CD14-positive monocyte (primary cell): ENCODE results near the gene ADD2. TPM values are rescaled to one million over a fixed set of nuclear protein-coding genes. Genes with fewer than 3 reads are reported as not detected.

ENCODE experiments used
- DNase-seq, 3 donors: peaks; one replicate each; pipeline ENCODE4 v3.0.0-alpha.2; 2011 to 2022
- H2AFZ ChIP-seq: 2 replicates; pipeline ENCODE4 v1.6.0; 2012; ENCODE audit warnings: mild to moderate bottlenecking, low read depth, low read length, inconsistent platforms; ENCODE audit not compliant: insufficient read depth, poor library complexity, severe bottlenecking
- H3K27ac ChIP-seq, 2 donors: 1 replicate in 1 of 2; 2 replicates in 1 of 2; pipeline ENCODE4 v1.5.1; 2012 to 2013; ENCODE audit warnings: low read length in 2 of 2, control low read depth in 1 of 2, inconsistent platforms in 1 of 2, low read depth in 1 of 2, mild to moderate bottlenecking in 1 of 2
- H3K27me3 ChIP-seq, 2 donors: one replicate each; pipeline versions ENCODE4 v1.6.0 to v1.6.1; 2011 to 2013; ENCODE audit warnings: low read length in 2 of 2; ENCODE audit not compliant: control insufficient read depth in 2 of 2, insufficient read depth in 2 of 2
- H3K36me3 ChIP-seq, 2 donors: replicated peaks in 1 of 2; 1 replicate in 1 of 2; 2 replicates in 1 of 2; pipeline versions ENCODE4 v1.5.1 to v1.6.1; 2012 to 2013; ENCODE audit warnings: low read length in 2 of 2, control low read depth in 1 of 2, inconsistent platforms in 1 of 2, mild to moderate bottlenecking in 1 of 2; ENCODE audit not compliant: insufficient read depth in 2 of 2, control insufficient read depth in 1 of 2
- H3K4me1 ChIP-seq, 2 donors: 1 replicate in 1 of 2; 2 replicates in 1 of 2; pipeline versions ENCODE4 v1.5.1 to v1.6.1; 2012 to 2013; ENCODE audit warnings: low read length in 2 of 2, control low read depth in 1 of 2, inconsistent platforms in 1 of 2, mild to moderate bottlenecking in 1 of 2, moderate library complexity in 1 of 2; ENCODE audit not compliant: insufficient read depth in 2 of 2, control insufficient read depth in 1 of 2
- H3K4me2 ChIP-seq: replicated peaks from 2 replicates; pipeline ENCODE3; 2012; ENCODE audit warnings: low read length, moderate library complexity, mild to moderate bottlenecking; ENCODE audit not compliant: poor library complexity, severe bottlenecking; ENCODE audit errors: extremely low read depth
- H3K4me3 ChIP-seq, 3 experiments: fragments of 200-600 bp in 1 of 3; sonication (generic) in 1 of 3; replicated peaks in 1 of 3; 1 replicate in 2 of 3; 2 replicates in 1 of 3; pipeline ENCODE4 v1.5.1; 2011 to 2013; ENCODE audit warnings: low read length in 3 of 3, mild to moderate bottlenecking in 3 of 3, control low read depth in 2 of 3, low read depth in 2 of 3, inconsistent platforms in 1 of 3, moderate library complexity in 1 of 3
- H3K79me2 ChIP-seq: 2 replicates; pipeline ENCODE4 v1.6.0; 2012; ENCODE audit warnings: mild to moderate bottlenecking, control low read depth, inconsistent platforms, low read length, moderate library complexity; ENCODE audit not compliant: insufficient read depth
- H3K9ac ChIP-seq: 2 replicates; pipeline ENCODE4 v1.6.0; 2017; ENCODE audit warnings: low read length, mild to moderate bottlenecking; ENCODE audit not compliant: insufficient read depth, poor library complexity, severe bottlenecking
- H3K9me3 ChIP-seq, 2 donors: replicated peaks in 1 of 2; 1 replicate in 1 of 2; 2 replicates in 1 of 2; pipeline versions ENCODE4 v1.5.1 to v1.6.1; 2012 to 2013; ENCODE audit warnings: low read length in 2 of 2, control low read depth in 1 of 2; ENCODE audit not compliant: control insufficient read depth in 1 of 2, insufficient read depth in 1 of 2
- H4K20me1 ChIP-seq: 2 replicates; pipeline ENCODE4 v1.6.0; 2012; ENCODE audit warnings: mild to moderate bottlenecking, low read length, control low read depth, moderate library complexity; ENCODE audit not compliant: insufficient read depth
- H3K27ac Mint-ChIP-seq, 7 donors: one replicate each; pipeline ENCODE4 v1.8.0; 2020; ENCODE audit warnings: mild to moderate bottlenecking in 7 of 7, mixed read lengths in 7 of 7, moderate library complexity in 6 of 7, inconsistent platforms in 2 of 7
- H3K27me3 Mint-ChIP-seq, 3 donors: one replicate each; pipeline ENCODE4 v1.8.0; 2021 to 2022; ENCODE audit warnings: low read depth in 3 of 3, mild to moderate bottlenecking in 3 of 3, mixed read lengths in 3 of 3, moderate library complexity in 3 of 3, inconsistent platforms in 1 of 3
- H3K36me3 Mint-ChIP-seq, 2 donors: one replicate each; pipeline ENCODE4 v1.8.0; 2020; ENCODE audit warnings: mixed read lengths in 2 of 2, inconsistent platforms in 1 of 2, mild to moderate bottlenecking in 1 of 2
- H3K4me1 Mint-ChIP-seq: one replicate; pipeline ENCODE4 v1.8.0; 2020; ENCODE audit warnings: mild to moderate bottlenecking, mixed read lengths
- H3K4me3 Mint-ChIP-seq, 2 donors: one replicate each; pipeline ENCODE4 v1.8.0; 2020; ENCODE audit warnings: mild to moderate bottlenecking in 2 of 2, mixed read lengths in 2 of 2, moderate library complexity in 1 of 2
- H3K9me3 Mint-ChIP-seq, 7 donors: one replicate each; pipeline ENCODE4 v1.8.0; 2020 to 2022; ENCODE audit warnings: mixed read lengths in 7 of 7, mild to moderate bottlenecking in 6 of 7, moderate library complexity in 6 of 7, inconsistent platforms in 2 of 7
- CTCF ChIP-seq: fragments of 200-600 bp; IDR thresholded peaks from one replicate; pipeline ENCODE4 v1.8.0; 2022; ENCODE audit warnings: antibody characterized with exemption, mild to moderate bottlenecking
- WGBS: methylation state at CpG from one replicate; pipeline ENCODE4 v1.1.5; 2013; ENCODE audit warnings: missing lambda C conversion rate; ENCODE audit not compliant: insufficient coverage; 5-methylcytosine and 5-hydroxymethylcytosine counted together
- intact Hi-C, 2 donors: fragments of 100-400 bp; cut with micrococcal nuclease; formaldehyde crosslinking; loops; one replicate each; pipeline versions ENCODE4 v1.15.0 to v1.15.1; 2023
- polyA plus RNA-seq, 3 donors: library from polyadenylated mRNA; depleted of rRNA in 1 of 3; unstranded in 2 of 3; stranded (reverse) in 1 of 3; fragments of 300-500 nt in 2 of 3; fragments of >200 nt in 1 of 3; fragmentation: Illumina TruSeq in 2 of 3; gene quantifications; 1 replicate in 2 of 3; 2 replicates in 1 of 3; pipeline ENCODE4 v1.2.3, GENCODE V29; 2012 to 2021

Gene ADD2
- polyA plus RNA-seq, 3 donors = 0.18 to 0.56 (median 0.26) TPM

GRCh38 chr2:70687461-70687795, 80.6 kb downstream of the ADD2 start:
- Histone ChIP-seq H3K4me1 (peaks cover 7 to 8% of the 10 kb centered on the region in 2 donors), H3K4me2 (no peak overlapping the region), H3K27me3 (no peaks in the 10 kb centered on the region), H3K4me3 (no peak overlapping the region), H3K9ac (no peak overlapping the region), H3K36me3 (no peaks in the 10 kb centered on the region), H3K27ac (no peak overlapping the region), H2AFZ (peak overlapping the region; percentile 38), H3K9me3 (no peaks in the 10 kb centered on the region), H3K79me2 (no peaks in the 10 kb centered on the region), H4K20me1 (no peaks in the 10 kb centered on the region)
- DNase-seq = no peak
- no peaks in the 10 kb centered on the region for H3K9me3 Mint-ChIP-seq
- no peaks in the 10 kb centered on the region for H3K36me3 Mint-ChIP-seq
- peaks cover 0 to 7% (median under 1%) of the 10 kb centered on the region in 3 donors for H3K27me3 Mint-ChIP-seq
- H3K4me3 Mint-ChIP-seq = no peak overlapping the region
- TF ChIP-seq CTCF = no peak
- H3K4me1 Mint-ChIP-seq = peaks cover 13% of the 10 kb centered on the region
- no peak overlapping the region for H3K27ac Mint-ChIP-seq
- intact Hi-C loops = no loop called here
- WGBS = no CpG with 5 or more reads among the region's 4 CpGs

GRCh38 chr2:70686577-70687460, 81.2 kb downstream of the ADD2 start:
- Mint-ChIP-seq H3K27me3 (peaks cover 0 to 7% (median 0%) of the 10 kb centered on the region in 3 donors), H3K27ac (no peak overlapping the region), H3K36me3 (no peaks in the 10 kb centered on the region), H3K9me3 (no peaks in the 10 kb centered on the region), H3K4me1 (peaks cover 13% of the 10 kb centered on the region), H3K4me3 (no peak overlapping the region)
- Histone ChIP-seq H3K4me2 (no peak overlapping the region), H3K9me3 (no peaks in the 10 kb centered on the region), H4K20me1 (no peaks in the 10 kb centered on the region), H3K4me1 (peaks cover 7 to 8% of the 10 kb centered on the region in 2 donors), H3K4me3 (no peak overlapping the region), H3K27ac (no peak overlapping the region), H3K9ac (no peak overlapping the region), H3K79me2 (no peaks in the 10 kb centered on the region), H2AFZ (peak overlapping the region; percentile 38), H3K27me3 (no peaks in the 10 kb centered on the region), H3K36me3 (no peaks in the 10 kb centered on the region)
- 41% methylated on average over 9 of the region's 11 CpGs for WGBS
- intact Hi-C loops = no loop called here
- TF ChIP-seq CTCF = peak; percentile 66
- peak; percentile 50 to 63 (median 60) for DNase-seq
